Pancreas (tissue), 10 donors: ENCODE data around the gene ZMYND8. TPM values are rescaled to one million over a fixed set of nuclear protein-coding genes. Genes with fewer than 3 reads are reported as not detected.

ENCODE experiments used
- ATAC-seq, 4 donors: fragments of 200-7000 bp; cut with Tn5 transposase; one replicate each; pipeline versions ENCODE4 v1.8.0 to v1.9.1; 2020; ENCODE audit warnings: mild to moderate bottlenecking in 4 of 4, moderate library complexity in 4 of 4
- DNase-seq, 6 donors: peaks; one replicate each; pipeline ENCODE4 v3.0.0-alpha.2; 2020
- FAIRE-seq: peaks from 2 replicates; lab custom pipeline; 2012; peaks lifted over from hg19 to GRCh38; lab: Jason Lieb, UNC
- H3K27ac ChIP-seq, 4 donors: fragments of 200-600 bp; sonication (generic); 1 replicate in 3 of 4; 2 replicates in 1 of 4; pipeline versions ENCODE4 v1.5.0 to v1.8.0; 2020
- H3K27me3 ChIP-seq, 4 donors: fragments of 200-600 bp; one replicate each; pipeline ENCODE4 v1.8.0; 2021
- H3K36me3 ChIP-seq, 3 donors: fragments of 200-600 bp; sonication (generic) in 1 of 3; one replicate each; pipeline versions ENCODE4 v1.5.0 to v1.8.0; 2020 to 2021
- H3K4me1 ChIP-seq, 3 donors: fragments of 200-600 bp; one replicate each; pipeline ENCODE4 v1.8.0; 2021
- H3K4me3 ChIP-seq, 4 donors: fragments of 200-600 bp; sonication (generic) in 2 of 4; one replicate each; pipeline versions ENCODE4 v1.5.0 to v1.8.0; 2020 to 2021
- H3K9me3 ChIP-seq, 4 donors: fragments of 200-600 bp; one replicate each; pipeline ENCODE4 v1.8.0; 2021
- WGBS, 2 donors: extraction: QIAGEN DNeasy Blood & Tissue Kit; methylation state at CpG; one replicate each; pipeline ENCODE4 v1.1.7; 2013; 5-methylcytosine and 5-hydroxymethylcytosine counted together
- intact Hi-C, 3 donors: fragments of 100-400 bp; cut with DNase I; formaldehyde crosslinking; loops; one replicate each; pipeline versions ENCODE4 v1.11.1 to v1.14.2; 2022
- polyA plus RNA-seq, 2 donors: library from polyadenylated mRNA; stranded (reverse); fragments of 200-250 nt; gene quantifications; one replicate each; pipeline ENCODE4 v1.2.3, GENCODE V29; 2013
- total RNA-seq, 6 donors: library from RNA; stranded (reverse); fragmentation: NEBNext Ultra II Directional in 4 of 6; extraction: Animal tissue kit (Norgen Biotek cat#: 25700) in 4 of 6; gene quantifications; one replicate each; pipeline versions ENCODE4 v1.2.1 to v1.2.4, GENCODE V29; 2021 to 2023
- TF ChIP-seq, protein P1 (sequence below), 4 donors: fragments of 200-600 bp; sonication (generic) in 3 of 4; IDR thresholded peaks; one replicate each; pipeline versions ENCODE4 v1.5.0 to v1.8.0; 2021; ENCODE audit warnings: antibody characterized with exemption in 4 of 4
- donor health status: healthy with polysubstance abuse.
- donor health status: DM: no; HTN: no; CAD: no; lungs with moderate emphysema.
- donor health status: DM: no; HTN: no; CAD: no.
- donor health status: control.
- donor health status: control.
- donor health status: Bipolar disorder and iron deficiency.
- donor health status: DM: yes; HTN: yes; CAD: no.
- donor health status: DM: no; HTN: no; CAD: no.
- donor health status: DM: no; HTN: no; CAD: no.
- donor health status: DM: yes; HTN: yes; CAD: no.

Gene ZMYND8
- total and polyA plus RNA-seq, 8 donors: 10.8 to 25.6 (median 17.2) TPM

DNA sequence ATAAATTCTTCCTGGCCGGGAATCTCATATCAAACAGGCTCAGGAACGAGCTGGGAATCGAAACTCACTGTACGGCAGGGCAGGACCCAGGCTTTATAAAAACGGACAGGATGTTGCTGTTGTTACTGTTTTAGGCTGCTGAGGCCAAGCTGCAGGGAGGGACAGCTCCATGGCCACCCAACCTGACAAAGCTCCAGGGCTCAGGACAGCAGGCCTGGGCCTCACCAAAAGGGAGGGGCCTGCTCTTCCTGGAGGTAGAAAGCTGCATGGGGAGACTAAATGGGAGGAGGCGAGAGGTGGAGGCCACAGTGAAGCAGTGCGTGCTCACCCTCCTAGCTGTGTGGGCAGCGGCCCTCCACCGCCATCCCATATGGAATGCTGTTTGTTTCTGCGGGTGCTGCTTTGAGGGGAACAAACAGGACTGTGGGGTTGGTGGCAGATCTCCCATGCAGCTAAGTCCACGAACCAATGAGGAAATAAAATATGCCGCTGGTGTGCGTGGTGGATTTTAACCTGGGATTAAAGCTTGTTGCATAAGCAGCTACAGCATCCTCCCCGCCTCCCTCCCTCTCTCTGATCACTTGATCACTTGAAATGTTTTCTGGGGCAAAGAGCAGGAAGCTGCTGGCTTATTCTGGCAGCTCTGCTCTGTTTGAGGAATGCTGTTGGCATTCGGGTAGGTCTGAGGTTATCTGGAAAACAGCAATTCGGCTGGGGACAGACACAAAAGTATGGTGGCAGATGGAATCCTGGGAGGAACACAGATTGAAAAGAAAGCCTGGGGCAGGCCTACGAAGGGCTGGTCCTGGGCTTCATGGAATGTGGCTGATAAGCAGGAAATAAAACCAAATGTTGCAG lies 2.4 kb upstream of the ZMYND8 start:
- DNase-seq (peak; percentile 68 to 92 (median 80)), ATAC-seq (peak; percentile 53 to 66 (median 63)), FAIRE-seq (no peak)
- Histone ChIP-seq H3K4me1 (peaks cover 69 to 82% (median 73%) of the 10 kb centered on the region in 3 donors), H3K27ac (peak overlapping the region; percentile 94 to 99 (median 98)), H3K36me3 (no peaks in the 10 kb centered on the region), H3K27me3 (no peaks in the 10 kb centered on the region), H3K4me3 (peak overlapping the region in 2 of 4 donors; percentile 4 to 30), H3K9me3 (no peaks in the 10 kb centered on the region)
- intact Hi-C loops: loop anchor here in 1 of 3 donors (5.0 kb wide), 1 partner anchor 42 kb away; no protein-coding TSS in a partner anchor
- TF ChIP-seq, protein P1, sequence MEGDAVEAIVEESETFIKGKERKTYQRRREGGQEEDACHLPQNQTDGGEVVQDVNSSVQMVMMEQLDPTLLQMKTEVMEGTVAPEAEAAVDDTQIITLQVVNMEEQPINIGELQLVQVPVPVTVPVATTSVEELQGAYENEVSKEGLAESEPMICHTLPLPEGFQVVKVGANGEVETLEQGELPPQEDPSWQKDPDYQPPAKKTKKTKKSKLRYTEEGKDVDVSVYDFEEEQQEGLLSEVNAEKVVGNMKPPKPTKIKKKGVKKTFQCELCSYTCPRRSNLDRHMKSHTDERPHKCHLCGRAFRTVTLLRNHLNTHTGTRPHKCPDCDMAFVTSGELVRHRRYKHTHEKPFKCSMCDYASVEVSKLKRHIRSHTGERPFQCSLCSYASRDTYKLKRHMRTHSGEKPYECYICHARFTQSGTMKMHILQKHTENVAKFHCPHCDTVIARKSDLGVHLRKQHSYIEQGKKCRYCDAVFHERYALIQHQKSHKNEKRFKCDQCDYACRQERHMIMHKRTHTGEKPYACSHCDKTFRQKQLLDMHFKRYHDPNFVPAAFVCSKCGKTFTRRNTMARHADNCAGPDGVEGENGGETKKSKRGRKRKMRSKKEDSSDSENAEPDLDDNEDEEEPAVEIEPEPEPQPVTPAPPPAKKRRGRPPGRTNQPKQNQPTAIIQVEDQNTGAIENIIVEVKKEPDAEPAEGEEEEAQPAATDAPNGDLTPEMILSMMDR (IDR thresholded peaks at IDR 0.05): no peak
- 3 to 6% methylated on average over 17 of the region's 17 CpGs for whole genome bisulfite sequencing, 2 donors

DNA sequence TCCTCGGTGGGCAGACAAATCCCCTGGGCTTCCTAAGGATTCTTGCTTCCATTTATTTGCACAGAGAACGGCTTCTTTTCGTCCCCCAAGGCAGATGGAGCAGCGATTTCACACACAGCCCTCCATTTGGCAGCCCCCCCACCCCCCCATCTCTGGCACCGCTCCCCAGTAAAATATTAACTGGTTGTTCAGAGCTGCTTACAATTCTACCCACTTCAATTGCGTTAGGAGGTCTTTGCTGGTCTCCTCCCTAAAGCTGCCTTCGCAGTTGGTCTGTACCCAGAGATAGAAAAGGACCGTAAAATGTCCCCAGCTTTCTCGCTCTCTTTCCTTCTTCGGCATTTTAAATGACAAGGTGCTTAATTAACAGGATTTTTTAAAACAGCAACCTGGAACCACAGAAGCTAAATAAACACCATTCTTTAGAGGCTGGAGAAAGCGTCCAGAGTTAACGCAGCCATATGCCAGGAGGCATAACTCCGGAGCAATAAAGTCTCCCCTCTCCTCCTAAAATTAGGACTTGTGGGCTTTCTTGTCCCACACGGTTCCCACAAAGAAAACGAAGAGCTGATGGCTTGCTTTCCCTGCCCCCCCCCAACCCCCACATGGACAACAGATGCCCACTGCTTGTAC lies 1.7 kb upstream of the ZMYND8 start:
- ATAC-seq (peak in 1 of 4 donors; percentile 5), DNase-seq (no peak), FAIRE-seq (no peak)
- peak overlapping the region in 2 of 4 donors; percentile 17 to 30 for H3K4me3 ChIP-seq
- H3K36me3 ChIP-seq: no peaks in the 10 kb centered on the region
- peak overlapping the region; percentile 94 to 99 (median 98) for H3K27ac ChIP-seq
- H3K9me3 ChIP-seq: no peaks in the 10 kb centered on the region
- H3K27me3 ChIP-seq: no peaks in the 10 kb centered on the region
- TF ChIP-seq, protein P1 (IDR thresholded peaks at IDR 0.05): no peak
- intact Hi-C loops: loop anchor here in 1 of 3 donors (5.0 kb wide), 1 partner anchor 41 kb away; no protein-coding TSS in a partner anchor
- peaks cover 76 to 90% (median 81%) of the 10 kb centered on the region in 3 donors for H3K4me1 ChIP-seq
- WGBS, 2 donors: 8 to 13% methylated on average over 15 of the region's 15 CpGs

DNA sequence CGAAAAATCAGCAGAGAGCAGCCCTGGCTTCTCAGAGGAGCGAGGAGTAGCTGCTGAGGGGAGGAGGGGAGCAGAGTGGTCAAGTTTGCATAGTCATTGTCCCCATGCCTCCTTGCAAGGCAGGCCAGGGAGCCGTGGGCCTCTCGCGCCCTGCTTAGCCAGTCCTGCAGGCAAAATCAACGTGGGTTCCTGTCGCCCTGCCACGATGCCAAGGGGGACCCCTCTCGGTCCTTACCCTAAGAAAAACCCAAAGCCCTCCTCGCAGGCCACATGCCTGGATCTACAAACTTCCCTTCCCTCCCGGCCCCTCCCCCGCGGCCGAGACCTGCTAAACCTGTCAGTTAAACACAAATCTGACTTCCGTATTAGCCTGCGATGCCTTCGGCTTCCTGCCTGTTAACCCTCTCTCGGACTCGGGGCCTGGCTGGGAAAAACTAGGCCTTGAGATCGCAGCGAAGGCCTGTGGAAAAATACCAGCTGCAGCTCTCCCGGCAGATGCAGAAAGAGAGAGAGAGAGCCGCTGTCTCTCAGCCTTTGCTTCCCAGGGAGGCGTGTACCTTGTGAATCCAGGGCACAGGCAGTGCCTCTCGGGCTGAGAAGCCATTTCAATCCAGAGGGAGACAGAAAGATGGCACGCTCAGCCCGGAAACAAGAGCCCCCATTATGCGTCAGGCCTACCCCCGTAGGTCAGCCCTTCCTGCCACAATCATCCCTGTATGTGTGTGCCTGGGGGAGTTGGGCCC lies 968 bp upstream of the ZMYND8 start:
- DNase-seq (peak; percentile 90 to 97 (median 94)), FAIRE-seq (no peak), ATAC-seq (peak; percentile 58 to 73 (median 66))
- WGBS, 2 donors: 0 to 2% methylated on average over 27 to 29 of the region's 29 CpGs
- Histone ChIP-seq H3K4me1 (peaks cover 83 to 96% (median 87%) of the 10 kb centered on the region in 3 donors), H3K36me3 (no peaks in the 10 kb centered on the region), H3K27me3 (no peaks in the 10 kb centered on the region), H3K9me3 (no peaks in the 10 kb centered on the region), H3K27ac (peak overlapping the region; percentile 94 to 99 (median 98)), H3K4me3 (peak overlapping the region in 2 of 4 donors; percentile 17 to 30)
- intact Hi-C loops: loop anchor here in 1 of 3 donors (5.0 kb wide), 1 partner anchor 40 kb away; no protein-coding TSS in a partner anchor
- TF ChIP-seq, protein P1 (IDR thresholded peaks at IDR 0.05): no peak

GRCh38 chr20:47356220-47356525 lies 326 bp downstream of the ZMYND8 start:
- no peak for FAIRE-seq
- H3K9me3 ChIP-seq: no peaks in the 10 kb centered on the region
- H3K4me3 ChIP-seq: peak overlapping the region in 1 of 4 donors; percentile 19
- no peaks in the 10 kb centered on the region for H3K36me3 ChIP-seq
- intact Hi-C loops: loop anchor here in 1 of 3 donors (5.0 kb wide), 1 partner anchor 39 kb away; no protein-coding TSS in a partner anchor
- TF ChIP-seq, protein P1 (IDR thresholded peaks at IDR 0.05): no peak
- peak overlapping the region; percentile 94 to 99 (median 98) for H3K27ac ChIP-seq
- ATAC-seq: no peak
- peaks cover 91 to 96% (median 93%) of the 10 kb centered on the region in 3 donors for H3K4me1 ChIP-seq
- no peaks in the 10 kb centered on the region for H3K27me3 ChIP-seq
- no peak for DNase-seq
